HepG2 (cell line): ENCODE results near the gene LSM3. TPM values are rescaled to one million over a fixed set of nuclear protein-coding genes. Genes with fewer than 3 reads are reported as not detected.

ENCODE experiments used
- ATAC-seq: fragments of 200-7000 bp; cut with Tn5 transposase; 3 replicates; pipeline ENCODE4 v1.9.1; 2020; ENCODE audit warnings: mild to moderate bottlenecking, moderate library complexity
- BruUV-seq: library from RNA; stranded (reverse); fragments of 400-500 nt; replicated peaks from 2 replicates; lab custom pipeline; 2021; lab: Mats Ljungman, UMichigan
- CTCF ChIA-PET: fragments of 300-600 bp; formaldehyde crosslinking; extraction: SDS; loops from one replicate; lab custom pipeline; 2021; ENCODE audit warnings: low total read pairs, inconsistent platforms, low intra/inter-chr PET ratio; lab: Yijun Ruan, JAX
- POLR2A ChIA-PET: fragments of 350-600 bp; sonication (Branson Sonifier 250); formaldehyde crosslinking; loops from one replicate; lab custom pipeline; 2020; ENCODE audit warnings: antibody characterized with exemption, inconsistent platforms; lab: Yijun Ruan, JAX
- DNase-seq: peaks from one replicate; pipeline ENCODE4 v3.0.0-alpha.2; 2015; ENCODE audit warnings: low spot score
- FAIRE-seq: peaks from 3 replicates; lab custom pipeline; 2011; peaks lifted over from hg19 to GRCh38; lab: Jason Lieb, UNC
- H2AFZ ChIP-seq: one replicate; pipeline ENCODE4 v1.6.1; 2011; ENCODE audit warnings: low read length, inconsistent platforms
- H3K27ac ChIP-seq: fragments of 300-600 bp; 3 replicates; pipeline ENCODE4 v1.8.0; 2011; ENCODE audit warnings: mixed run types, mild to moderate bottlenecking, mixed read lengths, low read length, inconsistent platforms; ENCODE audit not compliant: insufficient read depth; ENCODE audit errors: extremely low read length
- H3K27me3 ChIP-seq, 2 experiments: fragments of 200-600 bp in 1 of 2; 2 replicates in 1 of 2; 3 replicates in 1 of 2; pipeline versions ENCODE4 v1.6.0 to v1.8.0; 2011; ENCODE audit warnings: low read length in 2 of 2, mild to moderate bottlenecking in 2 of 2, moderate library complexity in 2 of 2, inconsistent platforms in 1 of 2; ENCODE audit not compliant: insufficient read depth in 2 of 2, control insufficient read depth in 1 of 2
- H3K36me3 ChIP-seq, 2 experiments: fragments of 200-600 bp in 1 of 2; replicated peaks in 1 of 2; 2 replicates in 1 of 2; 3 replicates in 1 of 2; pipeline versions ENCODE4 v1.5.1 to v1.8.0; 2011; ENCODE audit warnings: low read length in 2 of 2, inconsistent platforms in 1 of 2; ENCODE audit not compliant: insufficient read depth in 2 of 2, control insufficient read depth in 1 of 2
- H3K4me1 ChIP-seq: 2 replicates; pipeline ENCODE4 v1.5.1; 2012; ENCODE audit warnings: low read length, inconsistent platforms; ENCODE audit not compliant: insufficient read depth
- H3K4me2 ChIP-seq: 2 replicates; pipeline ENCODE4 v1.6.0; 2011; ENCODE audit warnings: low read depth, low read length, inconsistent platforms
- H3K4me3 ChIP-seq, 3 experiments: fragments of 200-600 bp in 1 of 3; sonication (generic), shearing (Covaris generic) in 1 of 3; replicated peaks in 1 of 3; 2 replicates each; pipeline ENCODE4 v1.5.1; 2011 to 2016; ENCODE audit warnings: low read length in 3 of 3, inconsistent platforms in 2 of 3, low read depth in 2 of 3, mild to moderate bottlenecking in 2 of 3, control low read depth in 1 of 3, mixed read lengths in 1 of 3; ENCODE audit not compliant: insufficient read depth in 1 of 3
- H3K79me2 ChIP-seq: one replicate; pipeline ENCODE4 v1.6.1; 2011; ENCODE audit warnings: low read length, inconsistent platforms; ENCODE audit not compliant: insufficient read depth
- H3K9ac ChIP-seq: 2 replicates; pipeline ENCODE4 v1.6.0; 2011; ENCODE audit warnings: mild to moderate bottlenecking, low read depth, low read length, inconsistent platforms; ENCODE audit not compliant: insufficient read depth
- H3K9me3 ChIP-seq: 2 replicates; pipeline ENCODE4 v1.5.1; 2012; ENCODE audit warnings: mild to moderate bottlenecking, low read length
- H4K20me1 ChIP-seq: 2 replicates; pipeline ENCODE4 v1.6.0; 2011; ENCODE audit warnings: inconsistent platforms, mild to moderate bottlenecking, low read length, moderate library complexity; ENCODE audit not compliant: insufficient read depth
- ATRX ChIP-seq: sonication (generic); formaldehyde crosslinking; IDR thresholded peaks from 2 replicates; pipeline ENCODE4 v1.4.0; 2020; ENCODE audit warnings: missing genetic modification reagents, borderline replicate concordance
- CHD2 ChIP-seq: IDR thresholded peaks from 2 replicates; pipeline ENCODE4 v1.6.1; 2011; ENCODE audit warnings: low read depth, low read length, improper control_type of control experiment
- ETV6 ChIP-seq: sonication (generic); formaldehyde crosslinking; conservative IDR thresholded peaks from 2 replicates; pipeline ENCODE4 v1.4.0; 2020; ENCODE audit warnings: missing genetic modification reagents
- FLYWCH1 ChIP-seq: sonication (generic); formaldehyde crosslinking; IDR thresholded peaks from 2 replicates; pipeline ENCODE4 v1.8.1; 2023; ENCODE audit warnings: mild to moderate bottlenecking, missing genetic modification reagents
- PPARG ChIP-seq: conservative IDR thresholded peaks from 2 replicates; pipeline ENCODE4 v1.6.1; 2016; ENCODE audit warnings: missing biosample characterization, missing genetic modification reagents
- SIN3B ChIP-seq: fragments of 150-350 bp; IDR thresholded peaks from 2 replicates; pipeline ENCODE4 v1.6.1; 2014; ENCODE audit warnings: low read length
- ZNF567 ChIP-seq: sonication (generic); formaldehyde crosslinking; IDR thresholded peaks from 2 replicates; pipeline ENCODE4 v1.8.1; 2023; ENCODE audit warnings: mild to moderate bottlenecking, missing genetic modification reagents, borderline replicate concordance
- ZNF569 ChIP-seq: sonication (generic); formaldehyde crosslinking; IDR thresholded peaks from 2 replicates; pipeline ENCODE4 v1.5.0; 2020; ENCODE audit warnings: mild to moderate bottlenecking, missing genetic modification reagents, moderate library complexity, borderline replicate concordance
- ZNF709 ChIP-seq: sonication (generic); formaldehyde crosslinking; IDR thresholded peaks from 2 replicates; pipeline ENCODE4 v1.5.0; 2020; ENCODE audit warnings: mild to moderate bottlenecking, missing genetic modification reagents
- WGBS: methylation state at CpG from one replicate; pipeline ENCODE4 v1.1.6; 2017; ENCODE audit warnings: low lambda C conversion rate; 5-methylcytosine and 5-hydroxymethylcytosine counted together
- in situ Hi-C: cut with HindIII; loops from 2 replicates; pipeline ENCODE4 v1.10.0; 2017; ENCODE audit warnings: low pct_unique_long_range_greater_than_20kb; ENCODE audit not compliant: extremely low pct_ligation_motif_present
- intact Hi-C: fragments of 100-400 bp; cut with micrococcal nuclease; formaldehyde crosslinking; loops from one replicate; pipeline ENCODE4 v1.10.0; 2022; ENCODE audit not compliant: unreplicated experiment
- polyA plus RNA-seq, 8 experiments: library from polyadenylated mRNA; depleted of rRNA in 3 of 8; stranded (reverse) in 7 of 8; unstranded in 1 of 8; fragments of >200 nt; fragmentation: Illumina TruSeq in 4 of 8; extraction: Trizol in 4 of 8; gene quantifications; 2 replicates each; pipeline versions ENCODE4 v1.2.1 to v1.2.3, GENCODE V29; 2011 to 2016; ENCODE audit warnings: low read depth in 4 of 8, missing spikeins in 1 of 8, mixed read lengths in 1 of 8; ENCODE audit not compliant: insufficient read depth in 1 of 8
- total RNA-seq, 5 experiments: library from RNA; depleted of rRNA; stranded (reverse); fragments of >200 nt; fragmentation: Illumina TruSeq; extraction: Trizol; gene quantifications; 2 replicates each; pipeline ENCODE4 v1.2.3, GENCODE V29; 2016; ENCODE audit warnings: low read depth in 1 of 5
- TF ChIP-seq, protein P1 (sequence below): fragments of 450-650 bp; IDR thresholded peaks from 2 replicates; pipeline ENCODE4 v1.6.1; 2016
- TF ChIP-seq, protein P2 (sequence below): IDR thresholded peaks from 2 replicates; pipeline ENCODE4 v1.6.1; 2016; ENCODE audit warnings: low read depth
- TF ChIP-seq, protein P3 (sequence below): sonication (generic); formaldehyde crosslinking; IDR thresholded peaks from 2 replicates; pipeline ENCODE4; 2020; ENCODE audit warnings: missing genetic modification reagents, mild to moderate bottlenecking, borderline replicate concordance

The LSM3 gene
- total and polyA plus RNA-seq, 2 of the 13 experiments (the other 11 are each of a cell fraction or from before 2014, with no cell fraction given), result 5.1 to 19.4 TPM

DNA sequence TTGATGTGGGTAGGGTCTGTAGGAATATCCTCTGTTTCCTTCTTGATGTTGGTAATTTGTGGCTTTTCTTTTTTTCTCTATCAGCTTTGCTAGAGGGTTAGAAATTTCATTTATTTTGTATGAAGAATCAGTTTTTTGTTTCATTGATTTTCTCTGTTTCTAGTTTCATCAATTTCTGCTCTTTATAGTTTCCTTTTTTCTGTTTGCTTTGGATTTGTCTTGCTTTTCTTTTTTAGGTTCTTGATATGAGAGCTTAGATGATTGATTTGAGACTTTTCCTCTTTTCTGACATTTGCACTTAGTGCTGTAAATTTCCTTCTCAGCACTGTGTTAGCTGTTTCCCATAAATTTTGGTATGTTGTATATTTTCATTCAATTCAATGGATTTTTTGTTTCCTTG lies 61.3 kb downstream of the LSM3 start (continued):
- TF ChIP-seq ZNF569 (no peak), ETV6 (CRISPR knock-in tag) (no peak)
- TF ChIP-seq, protein P1, sequence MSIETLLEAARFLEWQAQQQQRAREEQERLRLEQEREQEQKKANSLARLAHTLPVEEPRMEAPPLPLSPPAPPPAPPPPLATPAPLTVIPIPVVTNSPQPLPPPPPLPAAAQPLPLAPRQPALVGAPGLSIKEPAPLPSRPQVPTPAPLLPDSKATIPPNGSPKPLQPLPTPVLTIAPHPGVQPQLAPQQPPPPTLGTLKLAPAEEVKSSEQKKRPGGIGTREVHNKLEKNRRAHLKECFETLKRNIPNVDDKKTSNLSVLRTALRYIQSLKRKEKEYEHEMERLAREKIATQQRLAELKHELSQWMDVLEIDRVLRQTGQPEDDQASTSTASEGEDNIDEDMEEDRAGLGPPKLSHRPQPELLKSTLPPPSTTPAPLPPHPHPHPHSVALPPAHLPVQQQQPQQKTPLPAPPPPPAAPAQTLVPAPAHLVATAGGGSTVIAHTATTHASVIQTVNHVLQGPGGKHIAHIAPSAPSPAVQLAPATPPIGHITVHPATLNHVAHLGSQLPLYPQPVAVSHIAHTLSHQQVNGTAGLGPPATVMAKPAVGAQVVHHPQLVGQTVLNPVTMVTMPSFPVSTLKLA, result no peak

DNA sequence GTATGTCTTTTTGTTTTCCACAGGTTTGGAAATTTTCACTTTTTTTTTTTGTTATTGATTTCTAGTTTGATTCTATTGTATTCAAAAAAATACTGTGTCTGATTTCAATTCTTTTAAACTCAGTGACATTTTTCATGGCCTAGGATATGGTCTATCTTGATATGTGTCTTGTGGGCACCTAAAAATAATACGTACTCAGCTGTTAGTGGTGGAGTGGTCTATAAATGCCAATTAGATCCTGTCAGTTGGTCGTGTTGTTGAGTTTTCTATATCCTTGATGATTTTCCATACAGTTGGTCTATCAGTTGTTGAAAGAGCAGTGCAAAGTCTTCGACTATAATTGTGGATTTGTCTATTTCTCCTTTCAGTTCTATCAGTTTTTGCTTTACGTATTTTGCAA lies 61.7 kb downstream of the LSM3 start:
- ChIA-PET CTCF (no interaction called here), POLR2A (no interaction called here)
- no peak overlapping the region for H2AFZ ChIP-seq
- H3K4me2 ChIP-seq, result no peak overlapping the region
- BruUV-seq, result no TSS peak
- H3K9ac ChIP-seq, result no peak overlapping the region
- FAIRE-seq, result no peak
- peaks cover under 1% of the 10 kb centered on the region; the same call in 1 of the 2 replicates for H3K4me1 ChIP-seq
- H3K27ac ChIP-seq, result no peak overlapping the region
- H3K9me3 ChIP-seq, result no peaks in the 10 kb centered on the region
- peaks cover 3 to 6% of the 10 kb centered on the region in 2 experiments; a peak in 2 of 5 replicates for H3K27me3 ChIP-seq
- WGBS, result 51% methylated on average over 4 of the region's 4 CpGs
- H3K36me3 ChIP-seq, result no peaks in the 10 kb centered on the region
- ATAC-seq, result no peak
- intact Hi-C loops (no loop called here), in situ Hi-C loops (no loop called here)
- DNase-seq, result no peak
- H3K4me3 ChIP-seq, result no peak overlapping the region
- H4K20me1 ChIP-seq, result no peaks in the 10 kb centered on the region
- H3K79me2 ChIP-seq, result no peaks in the 10 kb centered on the region
- TF ChIP-seq, protein P2, sequence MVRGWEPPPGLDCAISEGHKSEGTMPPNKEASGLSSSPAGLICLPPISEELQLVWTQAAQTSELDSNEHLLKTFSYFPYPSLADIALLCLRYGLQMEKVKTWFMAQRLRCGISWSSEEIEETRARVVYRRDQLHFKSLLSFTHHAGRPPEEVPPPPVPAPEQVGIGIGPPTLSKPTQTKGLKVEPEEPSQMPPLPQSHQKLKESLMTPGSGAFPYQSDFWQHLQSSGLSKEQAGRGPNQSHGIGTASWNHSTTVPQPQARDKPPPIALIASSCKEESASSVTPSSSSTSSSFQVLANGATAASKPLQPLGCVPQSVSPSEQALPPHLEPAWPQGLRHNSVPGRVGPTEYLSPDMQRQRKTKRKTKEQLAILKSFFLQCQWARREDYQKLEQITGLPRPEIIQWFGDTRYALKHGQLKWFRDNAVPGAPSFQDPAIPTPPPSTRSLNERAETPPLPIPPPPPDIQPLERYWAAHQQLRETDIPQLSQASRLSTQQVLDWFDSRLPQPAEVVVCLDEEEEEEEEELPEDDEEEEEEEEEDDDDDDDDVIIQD (CRISPR knock-in tag), result no peak
- TF ChIP-seq SIN3B (no peak), PPARG (CRISPR knock-in tag) (no peak), CHD2 (no peak), ZNF709 (CRISPR knock-in tag) (no peak), ZNF567 (CRISPR knock-in tag) (no peak), FLYWCH1 (no peak), ATRX (CRISPR knock-in tag) (no peak)
- TF ChIP-seq, protein P3, sequence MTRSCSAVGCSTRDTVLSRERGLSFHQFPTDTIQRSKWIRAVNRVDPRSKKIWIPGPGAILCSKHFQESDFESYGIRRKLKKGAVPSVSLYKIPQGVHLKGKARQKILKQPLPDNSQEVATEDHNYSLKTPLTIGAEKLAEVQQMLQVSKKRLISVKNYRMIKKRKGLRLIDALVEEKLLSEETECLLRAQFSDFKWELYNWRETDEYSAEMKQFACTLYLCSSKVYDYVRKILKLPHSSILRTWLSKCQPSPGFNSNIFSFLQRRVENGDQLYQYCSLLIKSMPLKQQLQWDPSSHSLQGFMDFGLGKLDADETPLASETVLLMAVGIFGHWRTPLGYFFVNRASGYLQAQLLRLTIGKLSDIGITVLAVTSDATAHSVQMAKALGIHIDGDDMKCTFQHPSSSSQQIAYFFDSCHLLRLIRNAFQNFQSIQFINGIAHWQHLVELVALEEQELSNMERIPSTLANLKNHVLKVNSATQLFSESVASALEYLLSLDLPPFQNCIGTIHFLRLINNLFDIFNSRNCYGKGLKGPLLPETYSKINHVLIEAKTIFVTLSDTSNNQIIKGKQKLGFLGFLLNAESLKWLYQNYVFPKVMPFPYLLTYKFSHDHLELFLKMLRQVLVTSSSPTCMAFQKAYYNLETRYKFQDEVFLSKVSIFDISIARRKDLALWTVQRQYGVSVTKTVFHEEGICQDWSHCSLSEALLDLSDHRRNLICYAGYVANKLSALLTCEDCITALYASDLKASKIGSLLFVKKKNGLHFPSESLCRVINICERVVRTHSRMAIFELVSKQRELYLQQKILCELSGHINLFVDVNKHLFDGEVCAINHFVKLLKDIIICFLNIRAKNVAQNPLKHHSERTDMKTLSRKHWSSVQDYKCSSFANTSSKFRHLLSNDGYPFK (CRISPR knock-in tag), result no peak
